Common myeloid progenitor, CD34-positive (primary cell): ENCODE data around the gene PRKCA.
A peak's percentile ranks its signal among the peaks of the same experiment; 100 is the strongest.

ENCODE experiments used
- CTCF ChIA-PET: fragments of 350-600 bp; sonication (Branson Sonifier 250); formaldehyde crosslinking; loops from one replicate; lab custom pipeline; 2021; ENCODE audit warnings: antibody characterized with exemption; lab: Charles Lee
- POLR2A ChIA-PET: fragments of 350-600 bp; sonication (Branson Sonifier 250); formaldehyde crosslinking; loops from one replicate; lab custom pipeline; 2021; ENCODE audit warnings: antibody characterized with exemption; lab: Charles Lee
- DNase-seq, 3 donors: peaks; one replicate each; pipeline versions ENCODE4 v3.0.0 to v3.0.0-alpha.2; 2013
- H3K27ac ChIP-seq, 2 experiments: 1 replicate in 1 of 2; 2 replicates in 1 of 2; pipeline ENCODE4 v1.7.0; 2013; ENCODE audit warnings: inconsistent platforms in 2 of 2, low read length in 2 of 2, mild to moderate bottlenecking in 2 of 2, low read depth in 1 of 2, moderate library complexity in 1 of 2; ENCODE audit not compliant: severe bottlenecking in 2 of 2, insufficient read depth in 1 of 2, poor library complexity in 1 of 2
- H3K27me3 ChIP-seq, 5 experiments: replicated peaks in 2 of 5; 1 replicate in 3 of 5; 2 replicates in 2 of 5; pipeline versions ENCODE4 v1.6.1 to v1.7.0; 2013; ENCODE audit warnings: low read length in 4 of 5, mild to moderate bottlenecking in 2 of 5, moderate library complexity in 2 of 5, inconsistent platforms in 1 of 5; ENCODE audit not compliant: insufficient read depth in 5 of 5, control insufficient read depth in 4 of 5
- H3K36me3 ChIP-seq, 4 experiments: 1 replicate in 2 of 4; 2 replicates in 2 of 4; pipeline versions ENCODE4 v1.6.1 to v1.7.0; 2013; ENCODE audit warnings: low read length in 3 of 4, control low read depth in 1 of 4, mild to moderate bottlenecking in 1 of 4; ENCODE audit not compliant: control insufficient read depth in 4 of 4, insufficient read depth in 4 of 4
- H3K4me1 ChIP-seq, 4 experiments: 1 replicate in 3 of 4; 2 replicates in 1 of 4; pipeline versions ENCODE4 v1.6.1 to v1.7.1; 2013; ENCODE audit warnings: low read length in 3 of 4, mild to moderate bottlenecking in 3 of 4, control low read depth in 1 of 4, inconsistent platforms in 1 of 4, moderate library complexity in 1 of 4; ENCODE audit not compliant: control insufficient read depth in 4 of 4, insufficient read depth in 4 of 4; ENCODE audit errors: control extremely low read depth in 1 of 4
- H3K4me3 ChIP-seq, 7 experiments: 1 replicate in 4 of 7; 2 replicates in 3 of 7; pipeline versions ENCODE4 v1.5.1 to v1.7.0; 2013; ENCODE audit warnings: mild to moderate bottlenecking in 7 of 7, low read length in 6 of 7, moderate library complexity in 6 of 7, inconsistent platforms in 2 of 7, low read depth in 2 of 7, control low read depth in 1 of 7; ENCODE audit not compliant: insufficient read depth in 4 of 7, control insufficient read depth in 1 of 7; ENCODE audit errors: extremely low read depth in 1 of 7
- H3K9me3 ChIP-seq, 5 experiments: 1 replicate in 4 of 5; 2 replicates in 1 of 5; pipeline versions ENCODE4 v1.6.1 to v1.7.1; 2013; ENCODE audit warnings: low read length in 4 of 5, mild to moderate bottlenecking in 2 of 5, inconsistent platforms in 1 of 5, low read depth in 1 of 5, moderate library complexity in 1 of 5; ENCODE audit not compliant: control insufficient read depth in 4 of 5, insufficient read depth in 2 of 5; ENCODE audit errors: control extremely low read depth in 1 of 5
- WGBS: methylation state at CpG from one replicate; pipeline ENCODE4 v1.1.5; 2013; ENCODE audit not compliant: insufficient coverage; 5-methylcytosine and 5-hydroxymethylcytosine counted together

PRKCA gene

GRCh38 chr17:66527335-66527734 lies 224.9 kb downstream of the PRKCA start:
- CTCF ChIA-PET: no interaction called here
- Histone ChIP-seq H3K36me3 (no peaks in the 10 kb centered on the region), H3K4me3 (no peak overlapping the region), H3K4me1 (no peaks in the 10 kb centered on the region), H3K27ac (no peak overlapping the region), H3K9me3 (peaks cover 0 to 3% (median 0%) of the 10 kb centered on the region in 5 experiments), H3K27me3 (no peaks in the 10 kb centered on the region)
- POLR2A ChIA-PET: no interaction called here
- WGBS: 100% methylated on average over 1 of the region's 5 CpGs
- DNase-seq: no peak

- ChIA-PET POLR2A (no interaction called here), CTCF (no interaction called here)
These were observed 229.5 kb downstream of the PRKCA start for GRCh38 chr17:66531851-66532295.

GRCh38 chr17:66533572-66533971 lies 231.2 kb downstream of the PRKCA start:
- H3K36me3 ChIP-seq: no peaks in the 10 kb centered on the region
- H3K27me3 ChIP-seq: peaks cover 0 to 2% (median 0%) of the 10 kb centered on the region in 5 experiments
- WGBS: 94% methylated on average over 7 of the region's 9 CpGs
- peaks cover 0 to under 1% (median 0%) of the 10 kb centered on the region in 4 experiments for H3K4me1 ChIP-seq
- DNase-seq: no peak
- H3K4me3 ChIP-seq: no peak overlapping the region
- no peak overlapping the region for H3K27ac ChIP-seq
- ChIA-PET CTCF (interaction anchor here (0.7 kb wide), 1 partner anchor 52 kb away, joined by 4 read pairs; no protein-coding TSS in a partner anchor), POLR2A (interaction anchor here (0.6 kb wide), 1 partner anchor 15 kb away, joined by 4 read pairs; no protein-coding TSS in a partner anchor)
- no peaks in the 10 kb centered on the region for H3K9me3 ChIP-seq

More at GRCh38 chr17:66531851-66532295, 229.5 kb downstream of the PRKCA start:
- no peak for DNase-seq
- 100% methylated on average over 1 of the region's 5 CpGs for WGBS
- no peaks in the 10 kb centered on the region for H3K9me3 ChIP-seq
- H3K4me1 ChIP-seq: no peaks in the 10 kb centered on the region
- no peak overlapping the region for H3K4me3 ChIP-seq
- H3K27ac ChIP-seq: no peak overlapping the region
- H3K36me3 ChIP-seq: no peaks in the 10 kb centered on the region
- peaks cover 0 to 2% (median 0%) of the 10 kb centered on the region in 5 experiments for H3K27me3 ChIP-seq

- WGBS: 100% methylated on average over 1 of the region's 5 CpGs
- DNase-seq: no peak
- Histone ChIP-seq H3K27ac (no peak overlapping the region), H3K27me3 (peaks cover 0 to 2% (median 0%) of the 10 kb centered on the region in 5 experiments), H3K4me1 (peaks cover 0 to 4% (median 0%) of the 10 kb centered on the region in 4 experiments), H3K4me3 (no peak overlapping the region), H3K36me3 (no peaks in the 10 kb centered on the region), H3K9me3 (no peaks in the 10 kb centered on the region)
- ChIA-PET CTCF (interaction anchor here (0.7 kb wide), 1 partner anchor 51 kb away, joined by 4 read pairs; no protein-coding TSS in a partner anchor), POLR2A (no interaction called here)
These were observed 231.6 kb downstream of the PRKCA start for GRCh38 chr17:66533986-66534385.

GRCh38 chr17:66535611-66536010 lies 233.2 kb downstream of the PRKCA start:
- WGBS: 88% methylated on average over 1 of the region's 1 CpG
- DNase-seq: no peak
- ChIA-PET CTCF (no interaction called here), POLR2A (no interaction called here)
- H3K27ac ChIP-seq: no peak overlapping the region
- no peaks in the 10 kb centered on the region for H3K36me3 ChIP-seq
- H3K9me3 ChIP-seq: no peaks in the 10 kb centered on the region
- H3K27me3 ChIP-seq: peaks cover 0 to 5% (median 0%) of the 10 kb centered on the region in 5 experiments
- H3K4me1 ChIP-seq: peaks cover 0 to 4% (median 0%) of the 10 kb centered on the region in 4 experiments
- no peak overlapping the region for H3K4me3 ChIP-seq

- WGBS: 73% methylated on average over 3 of the region's 5 CpGs
- POLR2A ChIA-PET: no interaction called here
- H3K27me3 ChIP-seq: peaks cover 0 to 6% (median 0%) of the 10 kb centered on the region in 5 experiments
These were observed 235.1 kb downstream of the PRKCA start for GRCh38 chr17:66537502-66537901.

GRCh38 chr17:66538776-66539175 lies 236.4 kb downstream of the PRKCA start:
- Histone ChIP-seq H3K27me3 (peaks cover 0 to 6% (median 0%) of the 10 kb centered on the region in 5 experiments), H3K9me3 (no peaks in the 10 kb centered on the region), H3K4me3 (no peak overlapping the region), H3K36me3 (no peaks in the 10 kb centered on the region), H3K4me1 (peaks cover 0 to 22% (median 7%) of the 10 kb centered on the region in 4 experiments), H3K27ac (no peak overlapping the region)
- ChIA-PET POLR2A (interaction anchor here (0.6 kb wide), 1 partner anchor 13 kb away, joined by 3 read pairs; no protein-coding TSS in a partner anchor), CTCF (no interaction called here)
- 82% methylated on average over 4 of the region's 5 CpGs for WGBS
- peak in 1 of 3 donors; percentile 9 for DNase-seq

More at GRCh38 chr17:66537502-66537901, 235.1 kb downstream of the PRKCA start:
- CTCF ChIA-PET: interaction anchor here (0.6 kb wide), 1 partner anchor 262 kb away, joined by 3 read pairs; no protein-coding TSS in a partner anchor
- Histone ChIP-seq H3K36me3 (no peaks in the 10 kb centered on the region), H3K4me1 (peaks cover 0 to 16% (median 7%) of the 10 kb centered on the region in 4 experiments), H3K4me3 (no peak overlapping the region), H3K27ac (no peak overlapping the region), H3K9me3 (no peaks in the 10 kb centered on the region)
- peak in 1 of 3 donors; percentile 17 for DNase-seq
